Common myeloid progenitor, CD34-positive (primary cell): Measurements from ENCODE around the gene VSIG2.

ENCODE experiments used
- CTCF ChIA-PET: fragments of 350-600 bp; sonication (Branson Sonifier 250); formaldehyde crosslinking; loops from one replicate; lab custom pipeline; 2021; ENCODE audit warnings: antibody characterized with exemption; lab: Charles Lee
- POLR2A ChIA-PET: fragments of 350-600 bp; sonication (Branson Sonifier 250); formaldehyde crosslinking; loops from one replicate; lab custom pipeline; 2021; ENCODE audit warnings: antibody characterized with exemption; lab: Charles Lee
- DNase-seq, 3 donors: peaks; one replicate each; pipeline versions ENCODE4 v3.0.0 to v3.0.0-alpha.2; 2013
- H3K27ac ChIP-seq, 2 experiments: 1 replicate in 1 of 2; 2 replicates in 1 of 2; pipeline ENCODE4 v1.7.0; 2013; ENCODE audit warnings: inconsistent platforms in 2 of 2, low read length in 2 of 2, mild to moderate bottlenecking in 2 of 2, low read depth in 1 of 2, moderate library complexity in 1 of 2; ENCODE audit not compliant: severe bottlenecking in 2 of 2, insufficient read depth in 1 of 2, poor library complexity in 1 of 2
- H3K27me3 ChIP-seq, 5 experiments: replicated peaks in 2 of 5; 1 replicate in 3 of 5; 2 replicates in 2 of 5; pipeline versions ENCODE4 v1.6.1 to v1.7.0; 2013; ENCODE audit warnings: low read length in 4 of 5, mild to moderate bottlenecking in 2 of 5, moderate library complexity in 2 of 5, inconsistent platforms in 1 of 5; ENCODE audit not compliant: insufficient read depth in 5 of 5, control insufficient read depth in 4 of 5
- H3K36me3 ChIP-seq, 4 experiments: 1 replicate in 2 of 4; 2 replicates in 2 of 4; pipeline versions ENCODE4 v1.6.1 to v1.7.0; 2013; ENCODE audit warnings: low read length in 3 of 4, control low read depth in 1 of 4, mild to moderate bottlenecking in 1 of 4; ENCODE audit not compliant: control insufficient read depth in 4 of 4, insufficient read depth in 4 of 4
- H3K4me1 ChIP-seq, 4 experiments: 1 replicate in 3 of 4; 2 replicates in 1 of 4; pipeline versions ENCODE4 v1.6.1 to v1.7.1; 2013; ENCODE audit warnings: low read length in 3 of 4, mild to moderate bottlenecking in 3 of 4, control low read depth in 1 of 4, inconsistent platforms in 1 of 4, moderate library complexity in 1 of 4; ENCODE audit not compliant: control insufficient read depth in 4 of 4, insufficient read depth in 4 of 4; ENCODE audit errors: control extremely low read depth in 1 of 4
- H3K4me3 ChIP-seq, 7 experiments: 1 replicate in 4 of 7; 2 replicates in 3 of 7; pipeline versions ENCODE4 v1.5.1 to v1.7.0; 2013; ENCODE audit warnings: mild to moderate bottlenecking in 7 of 7, low read length in 6 of 7, moderate library complexity in 6 of 7, inconsistent platforms in 2 of 7, low read depth in 2 of 7, control low read depth in 1 of 7; ENCODE audit not compliant: insufficient read depth in 4 of 7, control insufficient read depth in 1 of 7; ENCODE audit errors: extremely low read depth in 1 of 7
- H3K9me3 ChIP-seq, 5 experiments: 1 replicate in 4 of 5; 2 replicates in 1 of 5; pipeline versions ENCODE4 v1.6.1 to v1.7.1; 2013; ENCODE audit warnings: low read length in 4 of 5, mild to moderate bottlenecking in 2 of 5, inconsistent platforms in 1 of 5, low read depth in 1 of 5, moderate library complexity in 1 of 5; ENCODE audit not compliant: control insufficient read depth in 4 of 5, insufficient read depth in 2 of 5; ENCODE audit errors: control extremely low read depth in 1 of 5
- WGBS: methylation state at CpG from one replicate; pipeline ENCODE4 v1.1.5; 2013; ENCODE audit not compliant: insufficient coverage; 5-methylcytosine and 5-hydroxymethylcytosine counted together

The VSIG2 gene

GRCh38 chr11:124745835-124746620 lies 6.0 kb downstream of the VSIG2 start:
- no peaks in the 10 kb centered on the region for H3K9me3 ChIP-seq
- POLR2A ChIA-PET = interaction anchor here (1.0 to 1.2 kb wide), 2 partner anchors 12 to 16 kb away, joined by 3 read pairs; partner anchors contain the start of gene ESAM
- H3K27ac ChIP-seq = peak overlapping the region in 1 of 2 experiments; percentile 36
- WGBS = under 1% methylated on average over 28 of the region's 41 CpGs
- peaks cover 0 to 36% (median 20%) of the 10 kb centered on the region in 4 experiments for H3K4me1 ChIP-seq
- no peaks in the 10 kb centered on the region for H3K27me3 ChIP-seq
- CTCF ChIA-PET = interaction anchor here (0.8 to 16.4 kb wide), 18 partner anchors 9 to 151 kb away, joined by 3 to 205 read pairs (median 5); partner anchors contain the start of genes ESAM, SIAE and VSIG2
- DNase-seq = peak in 2 of 3 donors; percentile 62 to 72
- H3K4me3 ChIP-seq = peak overlapping the region; percentile 37 to 91 (median 81)
- peaks cover 0 to 9% (median 0%) of the 10 kb centered on the region in 4 experiments for H3K36me3 ChIP-seq

GRCh38 chr11:124745270-124745834 lies 6.7 kb downstream of the VSIG2 start:
- Histone ChIP-seq H3K9me3 (no peaks in the 10 kb centered on the region), H3K4me3 (peak overlapping the region in 4 of 7 experiments; percentile 81 to 91 (median 86)), H3K36me3 (peaks cover 0 to 9% (median 0%) of the 10 kb centered on the region in 4 experiments), H3K27me3 (no peaks in the 10 kb centered on the region), H3K4me1 (peaks cover 0 to 43% (median 27%) of the 10 kb centered on the region in 4 experiments), H3K27ac (no peak overlapping the region)
- CTCF ChIA-PET = interaction anchor here (0.8 to 16.4 kb wide), 10 partner anchors 8 to 75 kb away, joined by 3 to 205 read pairs (median 7); partner anchors contain the start of genes ESAM and VSIG2
- POLR2A ChIA-PET = no interaction called here
- WGBS = 90% methylated on average over 36 of the region's 44 CpGs
- no peak for DNase-seq

DNA sequence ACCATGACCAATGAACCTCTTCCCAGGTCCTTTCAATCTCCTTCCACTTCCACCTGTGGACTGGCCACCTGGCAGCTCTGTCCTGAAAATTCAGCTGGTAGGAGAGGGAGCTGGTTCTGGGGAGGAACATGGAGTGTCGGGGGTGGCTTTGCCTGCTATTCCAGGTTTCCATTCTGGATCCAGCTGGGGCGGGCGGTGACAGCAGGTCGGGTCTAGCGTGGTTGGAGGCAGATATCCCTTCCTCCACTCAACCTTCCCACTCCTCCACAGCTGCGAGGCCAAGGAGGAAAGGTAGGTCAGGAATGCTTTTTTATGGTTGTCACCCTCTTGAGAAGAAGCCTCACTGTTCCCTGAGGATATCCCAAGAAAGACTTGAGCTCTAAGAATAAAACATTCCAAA lies 9.0 kb downstream of the VSIG2 start:
- CTCF ChIA-PET = interaction anchor here (1.1 to 16.4 kb wide), 6 partner anchors 8 to 73 kb away, joined by 3 to 205 read pairs (median 9); partner anchors contain the start of genes ESAM and VSIG2
- Histone ChIP-seq H3K27me3 (no peaks in the 10 kb centered on the region), H3K27ac (no peak overlapping the region), H3K4me1 (peaks cover 0 to 44% (median 35%) of the 10 kb centered on the region in 4 experiments), H3K36me3 (peaks cover 0 to 9% (median 0%) of the 10 kb centered on the region in 4 experiments), H3K9me3 (no peaks in the 10 kb centered on the region), H3K4me3 (no peak overlapping the region)
- POLR2A ChIA-PET = no interaction called here
- no peak for DNase-seq
- 100% methylated on average over 1 of the region's 6 CpGs for WGBS

GRCh38 chr11:124742555-124742954 lies 9.5 kb downstream of the VSIG2 start:
- Histone ChIP-seq H3K4me1 (peaks cover 0 to 46% (median 39%) of the 10 kb centered on the region in 4 experiments), H3K36me3 (peaks cover 0 to 8% (median 0%) of the 10 kb centered on the region in 4 experiments), H3K9me3 (no peaks in the 10 kb centered on the region), H3K4me3 (no peak overlapping the region), H3K27ac (no peak overlapping the region), H3K27me3 (no peaks in the 10 kb centered on the region)
- ChIA-PET CTCF (interaction anchor here (1.1 to 16.4 kb wide), 7 partner anchors 8 to 72 kb away, joined by 3 to 205 read pairs (median 6); partner anchors contain the start of genes ESAM and VSIG2), POLR2A (no interaction called here)
- DNase-seq = no peak
- WGBS = 100% methylated on average over 2 of the region's 2 CpGs

- Histone ChIP-seq H3K36me3 (peaks cover 0 to 4% (median 0%) of the 10 kb centered on the region in 4 experiments), H3K4me3 (peak overlapping the region; percentile 40 to 84 (median 75)), H3K4me1 (peaks cover 0 to 55% (median 45%) of the 10 kb centered on the region in 4 experiments), H3K27ac (no peak overlapping the region), H3K27me3 (no peaks in the 10 kb centered on the region), H3K9me3 (no peaks in the 10 kb centered on the region)
- POLR2A ChIA-PET = no interaction called here
- peak; percentile 66 to 82 (median 77) for DNase-seq
- CTCF ChIA-PET = interaction anchor here (0.8 to 16.4 kb wide), 7 partner anchors 14 to 69 kb away, joined by 3 to 205 read pairs (median 5); partner anchors contain the start of genes ESAM, SIAE, SPA17 and VSIG2
- 0% methylated on average over 32 of the region's 37 CpGs for WGBS
Measured at GRCh38 chr11:124740277-124740882, 11.7 kb downstream of the VSIG2 start.

DNA sequence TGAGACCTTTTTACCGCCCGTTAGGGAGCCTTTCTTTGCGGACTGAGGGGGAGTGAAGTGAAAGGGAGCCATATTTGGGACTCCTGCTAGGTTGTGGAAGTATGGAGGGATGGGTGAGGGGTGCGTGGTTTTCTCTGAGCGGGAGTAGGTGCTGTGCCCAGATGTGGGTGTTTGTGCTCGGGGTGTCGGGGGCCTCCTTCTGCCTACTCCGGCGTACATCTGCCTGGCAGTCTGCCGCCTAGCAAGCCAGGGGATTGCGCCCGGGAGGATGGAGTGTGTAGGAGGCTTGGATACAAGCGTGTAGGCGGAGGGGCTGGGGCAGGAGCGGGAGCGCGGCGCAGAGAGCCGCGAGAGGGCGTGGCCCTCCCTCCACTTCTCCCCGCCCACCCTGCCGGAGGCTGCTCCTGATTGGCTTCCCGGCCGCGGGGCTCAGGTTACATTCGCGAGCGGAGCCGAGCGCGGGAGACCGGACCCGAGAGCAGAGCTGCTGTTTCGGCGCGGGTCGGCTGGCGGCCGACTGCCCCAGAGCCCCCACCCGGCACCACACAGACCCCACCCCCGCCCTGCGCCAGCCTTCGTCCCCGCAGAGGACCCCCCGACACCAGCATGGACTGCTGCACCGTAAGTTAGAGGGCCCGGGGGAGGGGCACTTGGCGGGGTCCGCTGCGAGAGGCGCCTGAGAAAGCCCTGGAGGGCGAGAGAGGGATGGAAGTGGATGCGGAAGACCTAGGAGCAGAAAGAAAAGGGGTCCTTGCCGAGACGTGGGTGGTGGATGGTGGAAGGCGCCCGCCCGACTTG lies 12.4 kb downstream of the VSIG2 start, which contains the start of gene NRGN:
NRGN (plus strand) TSS at position 464 of the 798 bp plus-strand sequence; CDS start at position 607, 143 bp downstream.
- peak within 1 kb of the TSS; percentile 40 to 84 (median 75) for H3K4me3 ChIP-seq
- ChIA-PET POLR2A (no interaction called here), CTCF (interaction anchor here (0.8 to 16.4 kb wide), 8 partner anchors 13 to 95 kb away, joined by 3 to 205 read pairs (median 4); partner anchors contain the start of genes ESAM, SIAE, SPA17 and VSIG2)
- peaks cover 0 to 55% (median 45%) of the 10 kb centered on the region in 4 experiments for H3K4me1 ChIP-seq
- no peaks in the 10 kb centered on the region for H3K27me3 ChIP-seq
- peaks cover 0 to 4% (median 0%) of the 10 kb centered on the region in 4 experiments for H3K36me3 ChIP-seq
- no peak within 1 kb of the TSS for H3K27ac ChIP-seq
- no peaks in the 10 kb centered on the region for H3K9me3 ChIP-seq
- peak; percentile 78 to 88 (median 85) for DNase-seq
- under 1% methylated on average over 37 of the region's 59 CpGs for WGBS
